Measurements from ENCODE around the gene CUL4A.
"Not testable (repeated sequence)": the region's sequence is repeated elsewhere in the genome, so short reads cannot be mapped to it uniquely, and the experiment has no call there.

CUL4A gene

GRCh38 chr13:113245849-113246796 lies 36.7 kb downstream of the CUL4A start:
- DNase-seq: no peak

DNA sequence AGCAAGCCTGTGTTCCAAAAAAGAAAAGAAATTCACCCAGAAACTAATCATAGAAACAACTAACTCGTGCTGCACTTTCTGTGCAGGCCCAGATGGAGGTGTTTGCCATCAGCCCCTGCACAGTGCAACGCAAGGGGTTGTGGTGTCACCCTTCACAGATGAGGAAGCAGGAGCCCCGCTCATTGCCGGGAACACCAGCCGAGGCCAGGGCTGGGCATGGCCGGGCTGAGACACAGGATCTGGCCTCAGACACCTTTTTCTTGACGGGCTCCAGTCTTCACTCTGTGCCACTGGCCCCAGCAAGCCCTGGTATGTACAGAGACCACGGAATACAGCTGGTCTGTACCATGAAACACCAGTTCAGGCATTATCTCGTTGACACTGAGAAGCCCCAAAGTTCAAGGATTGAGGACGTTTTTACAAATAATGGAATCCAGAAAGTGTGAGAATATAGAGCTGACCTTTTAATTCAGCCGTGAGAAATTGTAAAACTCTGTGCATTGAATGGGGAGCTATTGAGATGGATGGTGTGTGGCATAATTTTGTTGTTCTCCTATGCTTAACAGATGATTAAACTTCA lies 43.2 kb downstream of the CUL4A start:
- no peak for DNase-seq

- DNase-seq: not testable (repeated sequence)
These were observed 48.5 kb downstream of the CUL4A start for GRCh38 chr13:113257908-113258307.

DNA sequence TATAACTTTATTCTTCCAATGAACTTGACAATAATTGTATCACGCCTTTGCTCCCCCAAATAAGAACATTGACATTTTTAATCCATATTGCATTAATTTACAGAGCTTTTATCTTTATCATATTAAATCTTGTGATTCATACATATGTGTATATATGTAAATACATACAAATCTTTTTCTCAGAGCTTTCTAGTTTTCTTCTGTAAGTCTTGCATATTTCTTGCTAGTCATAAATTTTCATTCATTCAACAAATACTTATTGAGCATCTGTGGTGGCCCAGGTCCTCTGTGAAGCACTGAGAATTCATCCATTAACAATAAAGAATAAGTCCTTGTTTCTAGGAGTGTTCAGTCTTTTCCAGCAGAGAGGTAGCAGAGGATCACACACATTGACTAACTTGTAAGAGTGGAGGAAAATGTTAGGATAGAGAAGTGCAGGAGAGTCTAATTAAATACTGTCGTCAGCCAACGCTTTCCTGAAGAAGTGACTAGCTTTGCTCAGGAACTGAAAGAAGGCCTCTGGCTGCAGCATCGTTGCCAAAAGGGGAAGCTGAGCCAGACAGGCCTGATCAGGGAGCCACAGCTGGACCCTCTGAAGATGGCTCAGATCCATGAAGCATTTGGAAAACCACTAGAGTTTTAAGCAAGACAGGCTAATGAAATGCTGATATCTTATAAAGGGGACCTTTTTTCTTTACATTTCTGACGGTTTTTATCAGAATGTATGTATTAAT lies 49.1 kb downstream of the CUL4A start:
- no peak for DNase-seq

DNA sequence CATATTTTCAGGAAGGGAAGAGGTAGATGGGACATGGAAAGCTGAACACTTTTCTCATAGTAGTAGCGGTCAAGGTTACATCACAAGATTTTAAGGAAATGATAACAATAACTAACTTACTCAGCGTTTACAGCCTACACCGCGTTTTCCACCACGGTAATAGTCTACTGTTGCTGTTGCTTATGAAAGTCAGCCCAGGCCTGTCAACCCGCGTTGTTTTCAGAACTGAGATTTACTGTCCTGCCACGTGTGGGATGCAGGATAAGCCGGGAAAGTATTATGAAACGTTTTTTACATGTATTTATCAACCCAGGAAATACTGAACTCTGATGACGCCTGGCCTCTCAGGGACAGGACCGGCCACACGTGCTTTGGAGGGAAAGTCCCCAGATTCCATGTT lies 51.6 kb downstream of the CUL4A start:
- DNase-seq: no peak

DNA sequence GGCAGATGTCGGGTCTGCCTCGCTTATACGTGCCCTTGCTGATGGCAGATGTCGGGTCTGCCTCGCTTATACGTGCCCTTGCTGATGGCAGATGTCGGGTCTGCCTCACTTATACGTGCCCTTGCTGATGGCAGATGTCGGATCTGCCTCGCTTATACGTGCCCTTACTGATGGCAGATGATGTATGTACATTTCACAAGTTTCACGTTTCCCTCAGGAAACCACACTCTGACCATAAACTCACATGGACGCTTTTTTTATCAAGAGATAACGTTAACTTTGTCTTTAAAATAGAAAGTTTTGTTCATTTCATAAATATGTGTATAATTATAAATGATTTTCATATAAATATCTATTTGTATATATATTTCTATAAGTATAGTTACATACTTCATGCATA lies 53.6 kb downstream of the CUL4A start:
- DNase-seq: not testable (repeated sequence)

GRCh38 chr13:113267642-113268405 lies 58.4 kb downstream of the CUL4A start:
- no peak for DNase-seq

GRCh38 chr13:113272031-113272430 lies 62.6 kb downstream of the CUL4A start:
- DNase-seq: no peak

- no peak for DNase-seq
These were observed 63.3 kb downstream of the CUL4A start for GRCh38 chr13:113272701-113273181.

GRCh38 chr13:113273321-113273720 lies 63.9 kb downstream of the CUL4A start:
- no peak for DNase-seq

- DNase-seq: no peak
These were observed 64.6 kb downstream of the CUL4A start for GRCh38 chr13:113273851-113274590.

- no peak for DNase-seq
These were observed 65.3 kb downstream of the CUL4A start for GRCh38 chr13:113274721-113275120.

- DNase-seq: no peak
These were observed 66.0 kb downstream of the CUL4A start for GRCh38 chr13:113275387-113275786.

GRCh38 chr13:113280126-113280525 lies 70.7 kb downstream of the CUL4A start:
- DNase-seq: no peak

DNA sequence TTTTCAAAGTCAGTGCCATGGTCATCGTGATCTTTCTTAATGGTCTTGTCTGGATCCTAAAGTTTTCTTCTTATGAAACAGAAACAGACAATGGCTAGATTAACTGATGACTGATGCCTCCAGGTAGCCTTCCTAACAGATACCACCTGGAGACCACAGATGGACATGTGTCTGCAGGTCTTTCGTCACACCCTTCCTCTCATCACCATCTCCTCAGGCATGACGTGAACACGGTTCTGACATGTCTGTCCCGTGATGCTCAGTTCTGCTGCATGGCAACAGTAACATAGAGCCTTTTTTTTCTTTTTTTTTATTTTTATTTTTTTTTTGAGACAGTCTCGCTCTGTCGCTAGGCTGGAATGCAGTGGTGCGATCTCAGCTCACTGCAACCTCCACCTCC lies 74.5 kb downstream of the CUL4A start:
- no peak for DNase-seq

DNA sequence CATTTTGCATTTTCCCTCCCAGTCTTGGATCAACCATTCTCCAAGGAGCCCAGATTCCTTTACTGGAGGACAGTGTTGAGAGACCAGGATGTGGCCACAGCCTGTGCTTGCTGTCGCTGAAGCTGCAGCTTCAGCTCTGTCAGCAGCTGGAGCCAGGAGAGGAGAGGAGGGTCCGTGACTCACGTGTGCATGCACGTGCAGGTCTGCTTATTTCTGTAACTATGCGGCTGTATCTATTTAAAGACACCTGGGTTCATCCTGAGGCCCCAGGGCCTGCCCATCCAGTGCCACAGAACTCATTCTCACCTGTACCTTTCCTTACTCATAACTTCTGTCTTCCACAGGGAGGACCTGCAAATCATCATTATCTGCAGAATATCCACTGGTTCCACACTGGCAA lies 79.5 kb downstream of the CUL4A start:
- no peak for DNase-seq

DNA sequence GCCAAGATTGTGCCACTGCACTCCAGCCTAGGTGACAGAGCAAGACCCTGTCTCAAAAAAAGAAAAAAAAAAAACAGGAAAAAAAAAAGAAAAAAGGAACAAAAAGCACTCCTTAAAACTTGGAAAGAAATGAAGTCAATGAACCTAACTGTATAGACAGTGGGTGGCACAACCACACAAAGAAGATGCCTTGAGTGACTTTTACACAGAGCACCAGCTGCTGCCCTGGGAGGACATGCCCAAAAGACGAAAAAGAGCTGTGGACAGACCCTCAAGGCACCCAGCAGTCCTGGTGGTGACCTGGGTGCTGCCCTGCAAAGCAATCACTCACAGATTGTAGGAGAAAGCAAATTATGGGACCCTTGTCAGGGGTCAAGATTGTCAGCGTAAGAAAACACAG lies 81.7 kb downstream of the CUL4A start:
- no peak for DNase-seq

DNA sequence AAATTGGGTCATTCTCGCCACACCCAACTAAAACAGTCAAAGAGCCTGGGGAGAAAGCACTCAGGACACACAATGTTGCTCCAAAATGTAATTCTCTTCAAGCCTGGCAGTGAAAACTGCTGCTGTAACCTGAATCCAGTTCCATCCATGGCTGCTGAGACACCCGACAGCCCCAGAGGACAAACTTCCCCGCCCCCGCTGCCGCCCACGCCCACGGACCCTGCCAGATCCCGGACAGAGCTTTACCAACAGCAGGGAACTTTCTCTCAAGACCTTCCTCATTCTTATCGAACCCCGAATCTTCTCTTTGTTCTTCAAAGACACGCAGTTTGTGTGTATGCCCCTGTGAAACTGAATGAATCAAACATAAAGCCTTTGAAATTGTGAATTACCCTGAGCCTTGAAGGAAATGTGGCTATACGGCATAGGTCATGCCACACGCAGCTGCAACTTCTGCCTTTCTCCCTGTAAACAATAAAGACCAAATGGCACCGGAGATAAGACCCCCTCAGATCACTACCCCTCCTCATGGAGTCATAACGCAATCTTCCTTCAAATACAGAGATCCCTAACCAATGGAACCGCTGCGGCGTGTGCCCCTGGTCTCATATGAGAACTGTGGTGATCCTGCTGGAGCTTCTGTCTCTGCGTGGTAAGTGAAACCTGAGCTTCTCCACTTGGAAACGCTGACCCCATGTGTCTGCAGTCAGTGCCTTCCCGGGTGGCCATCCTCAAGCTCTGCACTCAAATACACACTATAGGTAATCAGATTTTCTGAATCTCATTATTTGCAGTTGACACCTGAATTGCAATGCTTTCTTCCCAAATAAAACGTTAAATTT lies 82.8 kb downstream of the CUL4A start:
- DNase-seq: no peak

DNA sequence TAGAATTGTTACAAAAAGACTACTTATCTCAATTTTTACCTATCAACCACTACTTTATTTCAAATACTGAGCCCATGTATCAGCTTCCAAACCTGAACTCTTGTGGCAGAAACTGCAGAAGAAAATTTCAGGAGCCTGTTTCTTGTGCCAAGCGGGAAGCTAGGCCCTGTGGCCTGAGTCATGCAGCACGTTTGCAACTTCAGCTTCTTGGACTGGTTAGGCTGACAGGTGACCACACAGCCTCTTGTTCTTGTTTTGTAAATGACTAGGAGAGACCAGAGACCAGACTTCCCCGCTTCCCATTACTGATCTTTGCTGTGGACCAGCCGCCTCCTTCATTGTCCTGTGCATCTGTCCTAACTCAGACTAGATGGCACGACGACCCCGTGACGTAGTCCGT lies 84.3 kb downstream of the CUL4A start:
- no peak for DNase-seq

GRCh38 chr13:113295776-113296175 lies 86.4 kb downstream of the CUL4A start:
- no peak for DNase-seq

GRCh38 chr13:113296823-113297369 lies 87.5 kb downstream of the CUL4A start, which contains the start of gene LAMP1:
Gene LAMP1, plus strand, starts transcription at chr13:113297239. Its CDS starts 196 bp downstream, at chr13:113297435.
- peak; percentile 80 for DNase-seq
